Endothelial cell of hepatic sinusoid (primary cell): Measurements from ENCODE around the gene EIF4B.

Source experiments
- in situ Hi-C: cut with HindIII; loops from 2 replicates; pipeline ENCODE4 v1.10.0; 2017; ENCODE audit warnings: low sequenced_read_pairs

EIF4B gene

GRCh38 chr12:53091756-53092155 lies 85.5 kb downstream of the EIF4B start:
- in situ Hi-C loops: no loop called here
